Coronary artery (tissue), 2 donors: ENCODE measurements around the gene MCF2L2.

Source experiments
- DNase-seq: peaks from one replicate; pipeline ENCODE4 v3.0.0-alpha.2; 2017; ENCODE audit warnings: low spot score
- H3K27ac ChIP-seq, 2 donors: fragments of 200-600 bp; sonication (generic); one replicate each; pipeline ENCODE4 v1.5.1; 2016 to 2019
- H3K4me3 ChIP-seq: fragments of 200-600 bp; sonication (generic); 2 replicates; pipeline ENCODE4 v1.5.1; 2016; ENCODE audit warnings: mild to moderate bottlenecking, moderate library complexity
- TF ChIP-seq, protein P1 (sequence below): fragments of 200-600 bp; sonication (generic); IDR thresholded peaks from one replicate; pipeline ENCODE4 v1.5.1; 2019; ENCODE audit warnings: antibody characterized with exemption

MCF2L2 gene

DNA sequence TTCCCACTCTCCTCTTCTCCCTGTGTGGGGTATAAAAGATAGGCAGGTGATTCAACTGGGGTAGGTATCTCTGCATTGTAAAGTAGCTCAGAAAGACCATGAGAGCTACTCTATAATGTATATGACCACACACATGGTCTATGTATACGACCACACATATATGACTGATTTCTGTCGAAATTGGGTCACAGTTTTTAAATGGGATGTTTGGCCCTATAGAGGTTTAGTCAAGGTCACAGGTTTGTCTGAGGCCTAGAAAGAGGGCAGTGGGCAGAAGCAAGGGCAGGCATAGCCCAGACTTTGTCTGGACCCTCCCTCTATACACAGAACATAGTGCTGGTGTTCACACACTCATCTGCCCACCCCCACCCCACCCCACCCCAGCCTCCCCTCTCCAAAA, 270.3 kb downstream of the MCF2L2 start:
- TF ChIP-seq, protein P1, sequence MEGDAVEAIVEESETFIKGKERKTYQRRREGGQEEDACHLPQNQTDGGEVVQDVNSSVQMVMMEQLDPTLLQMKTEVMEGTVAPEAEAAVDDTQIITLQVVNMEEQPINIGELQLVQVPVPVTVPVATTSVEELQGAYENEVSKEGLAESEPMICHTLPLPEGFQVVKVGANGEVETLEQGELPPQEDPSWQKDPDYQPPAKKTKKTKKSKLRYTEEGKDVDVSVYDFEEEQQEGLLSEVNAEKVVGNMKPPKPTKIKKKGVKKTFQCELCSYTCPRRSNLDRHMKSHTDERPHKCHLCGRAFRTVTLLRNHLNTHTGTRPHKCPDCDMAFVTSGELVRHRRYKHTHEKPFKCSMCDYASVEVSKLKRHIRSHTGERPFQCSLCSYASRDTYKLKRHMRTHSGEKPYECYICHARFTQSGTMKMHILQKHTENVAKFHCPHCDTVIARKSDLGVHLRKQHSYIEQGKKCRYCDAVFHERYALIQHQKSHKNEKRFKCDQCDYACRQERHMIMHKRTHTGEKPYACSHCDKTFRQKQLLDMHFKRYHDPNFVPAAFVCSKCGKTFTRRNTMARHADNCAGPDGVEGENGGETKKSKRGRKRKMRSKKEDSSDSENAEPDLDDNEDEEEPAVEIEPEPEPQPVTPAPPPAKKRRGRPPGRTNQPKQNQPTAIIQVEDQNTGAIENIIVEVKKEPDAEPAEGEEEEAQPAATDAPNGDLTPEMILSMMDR: no peak
- Histone ChIP-seq H3K4me3 (no peak overlapping the region), H3K27ac (no peak overlapping the region)
- no peak for DNase-seq

DNA sequence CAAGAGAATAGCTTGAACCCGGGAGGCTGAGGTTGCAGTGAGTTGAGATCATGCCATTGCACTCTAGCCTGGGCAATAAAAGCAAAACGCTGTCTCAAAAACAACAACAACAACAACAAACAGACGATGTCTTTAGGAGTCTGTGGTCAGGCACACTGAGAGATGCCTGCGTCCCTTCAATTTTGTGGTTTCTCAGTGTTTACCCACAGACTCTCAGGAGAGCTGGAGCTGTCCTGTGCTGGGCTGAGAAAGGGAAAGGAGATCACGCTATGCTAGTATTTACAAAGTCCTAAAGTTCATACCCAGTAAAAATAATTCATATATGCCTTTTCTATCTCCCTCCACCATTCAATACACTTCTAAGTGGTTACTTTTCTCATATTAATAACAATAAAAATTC, 272.2 kb downstream of the MCF2L2 start:
- DNase-seq: no peak
- Histone ChIP-seq H3K27ac (no peak overlapping the region), H3K4me3 (no peak overlapping the region)
- TF ChIP-seq, protein P1: no peak

DNA sequence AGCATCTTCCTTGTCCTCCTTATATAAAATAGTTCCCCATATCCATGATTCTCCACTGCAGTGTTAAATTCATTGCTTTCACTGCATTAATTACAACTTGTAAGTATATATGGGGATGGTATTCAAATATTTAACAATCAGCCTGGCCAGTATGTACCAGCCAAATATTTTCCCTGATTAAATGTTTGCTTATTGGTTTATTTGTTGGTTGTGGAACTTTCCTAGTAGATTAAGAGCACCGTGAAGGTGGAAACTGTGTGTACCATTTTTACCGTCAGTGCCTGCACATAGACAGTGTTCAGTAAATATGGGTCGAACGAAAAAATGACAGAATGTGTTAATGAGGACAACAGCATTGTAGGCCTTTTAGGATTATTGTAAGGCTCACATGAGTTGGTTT, 272.9 kb downstream of the MCF2L2 start:
- no peak overlapping the region for H3K27ac ChIP-seq
- no peak for DNase-seq
- no peak overlapping the region for H3K4me3 ChIP-seq
- TF ChIP-seq, protein P1: no peak

DNA sequence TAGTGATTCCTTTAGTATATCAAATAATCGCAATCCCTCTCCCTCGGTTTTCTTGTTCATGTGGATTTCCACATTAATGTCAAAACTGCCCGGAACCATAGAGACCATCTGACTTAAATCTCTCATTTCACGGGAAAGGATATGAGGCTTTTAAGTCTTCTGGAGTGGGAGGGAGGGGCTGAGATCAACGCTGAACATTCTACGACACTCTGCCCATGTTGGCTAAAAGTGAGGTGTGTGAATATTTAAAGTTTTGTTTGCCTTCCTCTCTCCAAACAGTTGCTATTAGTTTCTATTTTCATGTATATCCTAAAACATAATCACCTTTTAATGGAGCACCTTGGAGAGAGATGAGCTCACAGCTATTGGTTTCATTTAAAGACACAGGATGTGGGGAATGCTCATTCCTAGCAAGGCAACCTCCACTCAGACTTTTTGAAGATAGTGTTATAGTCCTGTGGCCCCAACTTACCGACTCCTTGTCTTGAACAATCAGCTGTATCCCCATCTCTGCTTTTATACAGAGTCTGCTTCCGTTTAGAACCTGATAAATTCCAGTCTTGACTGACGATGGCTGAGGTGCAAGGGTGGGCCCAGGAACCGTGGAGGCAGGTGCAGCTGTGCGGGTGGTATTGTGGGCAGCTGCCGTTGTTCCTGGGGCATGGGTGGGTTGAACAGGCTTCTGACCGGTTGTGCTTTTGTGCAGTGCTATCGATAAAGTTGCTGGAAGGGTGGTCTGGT, 275.0 kb downstream of the MCF2L2 start:
- no peak for DNase-seq
- no peak overlapping the region for H3K4me3 ChIP-seq
- TF ChIP-seq, protein P1: no peak
- no peak overlapping the region for H3K27ac ChIP-seq

DNA sequence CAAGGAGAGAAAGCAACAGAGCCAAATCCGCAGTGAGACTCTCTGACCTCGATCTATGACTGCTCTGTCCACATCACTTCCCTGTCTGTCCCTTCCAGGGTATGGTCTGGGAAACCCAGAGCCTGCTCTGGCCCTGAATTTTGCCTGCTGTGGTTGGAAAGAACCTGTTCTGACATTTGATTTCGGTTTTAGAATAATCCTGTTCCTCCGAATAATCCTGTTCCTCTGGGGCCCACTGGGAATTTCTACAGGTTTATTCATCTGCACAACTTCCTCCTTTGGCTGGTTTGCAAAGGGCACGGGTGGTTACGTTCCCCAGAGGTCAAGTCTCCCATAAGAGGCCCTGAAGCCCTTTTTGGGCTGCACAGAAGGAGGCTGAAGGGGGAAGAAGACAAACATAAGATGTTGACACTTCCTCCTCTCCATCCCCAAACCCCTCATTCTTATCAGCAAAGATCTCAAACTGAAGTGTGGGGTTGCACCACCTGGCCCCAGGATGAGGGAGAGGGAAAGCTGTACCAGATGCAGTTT, 276.5 kb downstream of the MCF2L2 start:
- DNase-seq: no peak
- Histone ChIP-seq H3K4me3 (no peak overlapping the region), H3K27ac (no peak overlapping the region)
- TF ChIP-seq, protein P1: no peak

DNA sequence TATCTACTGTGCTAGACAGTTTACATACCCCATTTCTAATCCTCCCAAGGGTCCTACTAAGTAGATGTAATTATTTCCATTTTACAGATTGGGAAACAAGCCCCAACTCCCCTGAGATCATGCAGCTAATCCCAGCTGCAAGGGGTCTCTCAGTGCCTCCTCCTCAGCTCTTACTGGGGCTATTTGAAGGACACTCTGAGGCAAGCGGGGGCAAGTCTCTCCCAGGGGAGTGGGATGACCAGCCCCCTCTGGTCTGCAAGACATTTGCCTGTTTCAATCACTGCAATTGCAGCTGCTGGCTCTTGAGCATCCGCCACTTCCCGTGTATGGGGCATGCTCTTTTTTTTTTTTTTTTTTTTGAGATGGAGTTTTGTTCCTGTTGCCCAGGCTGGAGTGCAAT, 277.3 kb downstream of the MCF2L2 start:
- TF ChIP-seq, protein P1: no peak
- H3K27ac ChIP-seq: no peak overlapping the region
- no peak for DNase-seq
- H3K4me3 ChIP-seq: no peak overlapping the region
